ENCODE measurements around the gene SEM1. TPM values are rescaled to one million over a fixed set of nuclear protein-coding genes. Genes with fewer than 3 reads are reported as not detected.

The SEM1 gene
- total and polyA plus RNA-seq, 2 of the 8 experiments (the other 6 are each of a cell fraction or from before 2014, with no cell fraction given) = 20.8 to 75.3 TPM

DNA sequence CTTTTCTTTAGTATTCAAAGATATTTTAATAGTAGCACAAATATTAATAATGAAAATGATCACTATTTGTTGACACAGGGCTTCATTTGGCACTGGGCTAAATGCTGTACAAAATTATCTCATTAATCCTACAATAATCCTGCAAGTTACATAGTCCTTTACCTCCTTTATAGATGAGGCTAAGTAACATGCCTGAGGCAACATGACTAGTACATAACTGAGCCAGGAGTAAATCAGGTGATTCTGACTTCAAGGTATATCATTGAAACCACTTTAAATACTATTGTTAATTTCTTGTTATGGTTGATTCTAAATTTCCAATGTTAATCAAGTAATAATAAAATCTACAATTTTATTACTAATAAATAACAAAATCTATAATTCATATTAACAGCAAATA is 39.8 kb downstream of the SEM1 start:
- Histone ChIP-seq H3K79me1 (ENCODE audit: low read depth, low read length) (no peaks in the 10 kb centered on the region), H3K79me2 (ENCODE audit: control insufficient read depth in 1 of 2, insufficient read depth in 2 of 2, low read length in 2 of 2) (no peaks in the 10 kb centered on the region), H2BK120ac (replicated peaks; ENCODE audit: low read depth, low read length) (no peak overlapping the region), H2AFZ (ENCODE audit: low read length) (no peak overlapping the region), H3K4ac (replicated peaks; ENCODE audit: insufficient read length, low read depth, low read length) (no peak overlapping the region), H3K27me3 (replicated peaks in 1 of 4; ENCODE audit: control insufficient read depth in 3 of 4, extremely low read depth in 1 of 4, insufficient read depth in 3 of 4, low read length in 3 of 4) (no peaks in the 10 kb centered on the region), H3K36me3 (ENCODE audit: control insufficient read depth in 2 of 4, insufficient read depth in 4 of 4, low read length in 3 of 4) (no peaks in the 10 kb centered on the region), H3K14ac (ENCODE audit: insufficient read length) (no peak overlapping the region), H3K9ac (replicated peaks in 1 of 4; ENCODE audit: extremely low read depth in 1 of 4, low read depth in 3 of 4, low read length in 3 of 4) (no peak overlapping the region), H3K23me2 (ENCODE audit: low read depth, low read length) (no peaks in the 10 kb centered on the region), H4K91ac (replicated peaks; ENCODE audit: insufficient read length, low read length) (no peak overlapping the region), H3K9me3 (ENCODE audit: insufficient read depth in 2 of 2, low read depth in 1 of 2, low read length in 1 of 2) (no peaks in the 10 kb centered on the region), H3K4me1 (replicated peaks in 1 of 4; ENCODE audit: control insufficient read depth in 3 of 4, insufficient read depth in 4 of 4, low read length in 3 of 4) (no peaks in the 10 kb centered on the region), H3K23ac (ENCODE audit: insufficient read length) (no peak overlapping the region), H2AK5ac (ENCODE audit: low read depth, low read length) (no peak overlapping the region), H4K5ac (ENCODE audit: insufficient read length, low read depth, low read length) (no peak overlapping the region), H3K18ac (ENCODE audit: extremely low read depth, low read length) (no peak overlapping the region), H2BK20ac (ENCODE audit: low read length) (no peak overlapping the region), H2BK15ac (ENCODE audit: low read length) (no peak overlapping the region), H3K4me2 (ENCODE audit: insufficient read depth in 1 of 2, low read depth in 2 of 2, low read length in 2 of 2) (no peak overlapping the region), H3K56ac (replicated peaks; ENCODE audit: insufficient read length, low read depth, low read length) (no peak overlapping the region), H3K27ac (ENCODE audit: low read depth, low read length) (no peak overlapping the region), H4K8ac (ENCODE audit: extremely low read depth, insufficient read depth, low read length) (no peak overlapping the region), H2BK12ac (ENCODE audit: low read depth, low read length) (no peak overlapping the region), H4K20me1 (replicated peaks in 1 of 2; ENCODE audit: control insufficient read depth in 1 of 2, insufficient read depth in 2 of 2, low read length in 2 of 2) (no peaks in the 10 kb centered on the region), H3K4me3 (ENCODE audit: extremely low read depth in 1 of 4, insufficient read depth in 2 of 4, low read depth in 3 of 4, low read length in 4 of 4) (no peak overlapping the region), H2BK5ac (ENCODE audit: low read depth, low read length) (no peak overlapping the region)
- FAIRE-seq (no peak), DNase-seq (ENCODE audit: low read depth in 1 of 2, low spot score in 2 of 2) (no peak)
- POLR2A ChIA-PET (ENCODE audit: partially characterized antibody) = no interaction called here
- CTCF ChIA-PET (ENCODE audit: partially characterized antibody) = interaction anchor here (2.5 kb wide), 1 partner anchor 10 kb away, joined by 11 read pairs; no protein-coding TSS in a partner anchor
- TF ChIP-seq RAD21 (IDR thresholded peaks at IDR 0.05 in 1 of 2, conservative IDR thresholded peaks at IDR 0.05 in 1 of 2; ENCODE audit: low read depth in 2 of 2, low read length in 2 of 2) (no peak), KDM4A (IDR thresholded peaks at IDR 0.05; ENCODE audit: low read depth, low read length, severe bottlenecking) (no peak), TBP (IDR thresholded peaks at IDR 0.05; ENCODE audit: low read depth, low read length) (no peak), HDAC2 (IDR thresholded peaks at IDR 0.05; ENCODE audit: borderline replicate concordance in 1 of 2, low read depth in 2 of 2, low read length in 2 of 2) (no peak), CHD2 (IDR thresholded peaks at IDR 0.05; ENCODE audit: low read length) (no peak), KDM1A (IDR thresholded peaks at IDR 0.05; ENCODE audit: borderline replicate concordance, low read length) (no peak), RNF2 (IDR thresholded peaks at IDR 0.05; ENCODE audit: borderline replicate concordance, low read depth, low read length, missing control alignments, poor library complexity, severe bottlenecking) (no peak), RFX5 (IDR thresholded peaks at IDR 0.05; ENCODE audit: borderline replicate concordance, low read depth, low read length) (no peak), ZNF274 (IDR thresholded peaks at IDR 0.05; ENCODE audit: borderline replicate concordance, extremely low read depth, low read length) (no peak), BACH1 (IDR thresholded peaks at IDR 0.05; ENCODE audit: low read length) (no peak), SIRT6 (IDR thresholded peaks at IDR 0.05; ENCODE audit: low read length) (no peak), SIN3A (conservative IDR thresholded peaks at IDR 0.05 in 1 of 2, IDR thresholded peaks at IDR 0.05 in 1 of 2; ENCODE audit: low read depth in 1 of 2, low read length in 2 of 2) (no peak), JUN (IDR thresholded peaks at IDR 0.05; ENCODE audit: low read depth, low read length) (no peak)
- TF ChIP-seq, protein P1, sequence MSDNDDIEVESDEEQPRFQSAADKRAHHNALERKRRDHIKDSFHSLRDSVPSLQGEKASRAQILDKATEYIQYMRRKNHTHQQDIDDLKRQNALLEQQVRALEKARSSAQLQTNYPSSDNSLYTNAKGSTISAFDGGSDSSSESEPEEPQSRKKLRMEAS (IDR thresholded peaks at IDR 0.05) = no peak
